ENCODE data around the gene SMARCC2. TPM values are rescaled to one million over a fixed set of nuclear protein-coding genes. Genes with fewer than 3 reads are reported as not detected.

The SMARCC2 gene
- total RNA-seq, 1 experiment from 2014 or later = 38.4 TPM

DNA sequence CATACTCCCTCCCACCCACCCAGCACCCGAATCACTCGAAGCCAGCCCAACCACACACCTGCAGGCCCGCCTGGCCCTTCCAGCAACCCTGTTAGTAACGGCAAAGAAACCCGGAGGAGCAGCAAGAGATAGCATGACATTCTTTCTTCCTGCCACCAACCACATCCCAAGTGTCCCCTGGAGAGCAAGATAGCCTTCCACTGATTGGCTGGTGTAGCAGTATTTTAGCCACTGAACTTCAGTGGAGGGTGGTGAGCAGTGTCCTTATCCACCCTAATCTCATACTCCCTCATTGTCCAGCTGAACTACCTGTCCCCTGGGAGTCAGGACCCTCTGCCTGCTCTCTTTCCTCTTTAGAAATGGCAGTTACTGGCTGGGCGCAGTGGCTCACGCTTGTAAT is 39.8 kb upstream of the SMARCC2 start:
- H3K36me3 ChIP-seq (ENCODE audit: low read depth, low read length) = no peaks in the 10 kb centered on the region
- TF ChIP-seq CTCF (conservative IDR thresholded peaks at IDR 0.05; ENCODE audit: low read depth, low read length) = no peak
- TF ChIP-seq EZH2 (IDR thresholded peaks at IDR 0.05; ENCODE audit: low read length, unreplicated experiment) = no peak
- TF ChIP-seq EZH2phosphoT487 (IDR thresholded peaks at IDR 0.05; ENCODE audit: borderline replicate concordance, low read length) = no peak
- no TSS peak for BruUV-seq (replicated peaks)
- no peaks in the 10 kb centered on the region for H3K9me3 ChIP-seq (ENCODE audit: low read length)
- no peak overlapping the region for H3K9ac ChIP-seq (ENCODE audit: low read length)
- DNase-seq (no peak), ATAC-seq (no peak)
- H4K20me1 ChIP-seq (ENCODE audit: low read length) = no peaks in the 10 kb centered on the region
- no peak overlapping the region for H3K4me2 ChIP-seq (ENCODE audit: low read length)
- no peaks in the 10 kb centered on the region for H3K9me2 ChIP-seq (replicated peaks; ENCODE audit: low read length)
- ChIA-PET POLR2A (ENCODE audit: unreplicated experiment) (no interaction called here), CTCF (no interaction called here)
- no peak overlapping the region for H2AFZ ChIP-seq (ENCODE audit: low read length)
- H3K4me1 ChIP-seq (ENCODE audit: insufficient read depth, low read length) = peaks cover 10% of the 10 kb centered on the region
- H3F3A ChIP-seq (ENCODE audit: low read length, unreplicated experiment) = no peaks in the 10 kb centered on the region
- intact Hi-C loops (cut with micrococcal nuclease) = no loop called here
- peaks cover 16% of the 10 kb centered on the region for H3K79me2 ChIP-seq (ENCODE audit: low read length)
- H3K4me3 ChIP-seq (ENCODE audit: low read length) = no peak overlapping the region
- H3K27ac ChIP-seq (ENCODE audit: low read length) = no peak overlapping the region
- no peaks in the 10 kb centered on the region for H3K27me3 ChIP-seq (ENCODE audit: low read length)

- no peaks in the 10 kb centered on the region for H4K20me1 ChIP-seq (ENCODE audit: low read length)
- no TSS peak for BruUV-seq (replicated peaks)
- H3K9me2 ChIP-seq (replicated peaks; ENCODE audit: low read length) = no peaks in the 10 kb centered on the region
- TF ChIP-seq EZH2 (IDR thresholded peaks at IDR 0.05; ENCODE audit: low read length, unreplicated experiment) = no peak
- no peak for TF ChIP-seq CTCF (conservative IDR thresholded peaks at IDR 0.05; ENCODE audit: low read depth, low read length)
- TF ChIP-seq EZH2phosphoT487 (IDR thresholded peaks at IDR 0.05; ENCODE audit: borderline replicate concordance, low read length) = no peak
- peaks cover 22% of the 10 kb centered on the region for H3K4me1 ChIP-seq (ENCODE audit: insufficient read depth, low read length)
- H3K4me2 ChIP-seq (ENCODE audit: low read length) = peak overlapping the region; percentile 97
- peak overlapping the region; percentile 94; the same call in 1 of the 2 replicates for H2AFZ ChIP-seq (ENCODE audit: low read length)
- H3K36me3 ChIP-seq (ENCODE audit: low read depth, low read length) = no peaks in the 10 kb centered on the region
- H3F3A ChIP-seq (ENCODE audit: low read length, unreplicated experiment) = no peaks in the 10 kb centered on the region
- DNase-seq = no peak
- peaks cover 30% of the 10 kb centered on the region for H3K79me2 ChIP-seq (ENCODE audit: low read length)
- no peak overlapping the region for H3K27ac ChIP-seq (ENCODE audit: low read length)
- peak overlapping the region; percentile 88 for H3K4me3 ChIP-seq (ENCODE audit: low read length)
- ChIA-PET POLR2A (ENCODE audit: unreplicated experiment) (no interaction called here), CTCF (no interaction called here)
- H3K27me3 ChIP-seq (ENCODE audit: low read length) = no peaks in the 10 kb centered on the region
- no peaks in the 10 kb centered on the region for H3K9me3 ChIP-seq (ENCODE audit: low read length)
- peak overlapping the region; percentile 86 for H3K9ac ChIP-seq (ENCODE audit: low read length)
- intact Hi-C loops (cut with micrococcal nuclease) = loop anchor here (1.0 to 5.0 kb wide), 5 partner anchors 19 to 106 kb away; partner anchors contain the start of gene COQ10A
- ATAC-seq = no peak
Observed at GRCh38 chr12:56224954-56225353, 35.7 kb upstream of the SMARCC2 start.

- POLR2A ChIA-PET (ENCODE audit: unreplicated experiment) = no interaction called here
- Histone ChIP-seq H3K79me2 (ENCODE audit: low read length) (peaks cover 35% of the 10 kb centered on the region), H4K20me1 (ENCODE audit: low read length) (no peaks in the 10 kb centered on the region), H3K9me2 (replicated peaks; ENCODE audit: low read length) (no peaks in the 10 kb centered on the region), H3K4me2 (ENCODE audit: low read length) (peak within 1 kb of the TSS; percentile 97), H3K9me3 (ENCODE audit: low read length) (no peaks in the 10 kb centered on the region), H3K4me3 (ENCODE audit: low read length) (peak within 1 kb of the TSS; percentile 88), H3K9ac (ENCODE audit: low read length) (peak within 1 kb of the TSS; percentile 86), H3K36me3 (ENCODE audit: low read depth, low read length) (no peaks in the 10 kb centered on the region), H3K27me3 (ENCODE audit: low read length) (no peaks in the 10 kb centered on the region), H3K4me1 (ENCODE audit: insufficient read depth, low read length) (peaks cover 22% of the 10 kb centered on the region), H2AFZ (ENCODE audit: low read length) (peak within 1 kb of the TSS; percentile 98), H3K27ac (ENCODE audit: low read length) (peak within 1 kb of the TSS; percentile 21; the same call in 1 of the 2 replicates), H3F3A (ENCODE audit: low read length, unreplicated experiment) (no peaks in the 10 kb centered on the region)
- TF ChIP-seq EZH2phosphoT487 (IDR thresholded peaks at IDR 0.05; ENCODE audit: borderline replicate concordance, low read length) (no peak), CTCF (conservative IDR thresholded peaks at IDR 0.05; ENCODE audit: low read depth, low read length) (peak; percentile 94), EZH2 (IDR thresholded peaks at IDR 0.05; ENCODE audit: low read length, unreplicated experiment) (no peak)
- BruUV-seq (replicated peaks) = no TSS peak
- peak; percentile 81 for ATAC-seq
- peak; percentile 99 for DNase-seq
- intact Hi-C loops (cut with micrococcal nuclease) = loop anchor here (1.0 to 5.0 kb wide), 5 partner anchors 18 to 105 kb away; partner anchors contain the start of gene COQ10A
- CTCF ChIA-PET = no interaction called here
Observed at GRCh38 chr12:56224102-56224701, 34.9 kb upstream of the SMARCC2 start, which contains the start of gene NABP2. Gene NABP2 (plus strand): TSS chr12:56224342. CDS start chr12:56224857, 515 bp downstream.
